Activated gamma-delta T cell (primary cell): ENCODE measurements around the gene TBL1Y.
"Not testable (repeated sequence)": the region's sequence is repeated elsewhere in the genome, so short reads cannot be mapped to it uniquely, and the experiment has no call there.

Experiments used
- DNase-seq: peaks from one replicate; lab custom pipeline; 2025; lab: John Stamatoyannopoulos, UW

Gene TBL1Y

GRCh38 chrY:7080548-7080947 lies 170.1 kb downstream of the TBL1Y start:
- not testable (repeated sequence) for DNase-seq

GRCh38 chrY:7085606-7086005 lies 175.1 kb downstream of the TBL1Y start:
- DNase-seq: no peak

DNA sequence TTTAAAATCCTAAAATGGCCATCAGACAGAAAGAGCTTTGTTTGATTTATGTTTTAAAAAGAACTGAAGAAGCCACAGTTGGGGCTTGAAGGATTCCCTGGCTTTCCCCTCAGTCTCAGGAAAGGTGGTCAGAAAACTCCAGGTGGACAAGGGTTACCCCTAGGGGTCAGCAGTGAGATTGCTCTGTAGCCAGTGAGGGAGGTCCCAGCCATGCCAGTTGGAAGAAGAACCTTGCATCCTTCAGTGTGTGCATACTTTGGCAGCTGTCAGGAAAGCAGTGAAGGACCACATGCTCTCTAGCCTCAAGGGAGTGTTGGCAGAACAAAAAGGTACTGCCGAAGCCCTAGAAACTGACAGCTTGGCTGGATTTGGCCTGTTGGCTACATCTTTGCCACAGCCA lies 182.3 kb downstream of the TBL1Y start:
- DNase-seq: no peak

- no peak for DNase-seq
These were observed 183.9 kb downstream of the TBL1Y start for GRCh38 chrY:7094365-7094764.

GRCh38 chrY:7097021-7097420 lies 186.5 kb downstream of the TBL1Y start:
- no peak for DNase-seq

GRCh38 chrY:7099742-7100141 lies 189.2 kb downstream of the TBL1Y start:
- DNase-seq: no peak

GRCh38 chrY:7102680-7103079 lies 192.2 kb downstream of the TBL1Y start:
- DNase-seq: no peak

DNA sequence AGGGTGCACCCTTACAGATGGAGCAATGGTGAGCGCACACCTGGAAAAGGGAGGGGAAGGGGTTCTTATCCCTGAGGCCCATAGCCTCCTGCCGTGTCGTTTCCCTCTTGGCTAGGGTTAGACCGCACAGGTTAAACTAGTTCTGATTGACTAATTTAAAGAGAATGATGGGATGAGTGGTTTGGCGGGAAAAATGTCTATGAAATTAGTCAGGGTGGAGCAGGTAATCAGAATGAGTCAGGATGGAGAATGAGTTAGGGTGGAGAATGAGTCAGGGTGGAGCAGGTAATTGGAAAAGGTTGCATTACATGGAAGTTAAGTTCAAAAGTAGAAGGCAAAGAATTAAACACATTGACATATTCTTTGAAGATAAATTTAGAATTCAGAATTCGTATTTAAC lies 196.7 kb downstream of the TBL1Y start:
- DNase-seq: no peak

- DNase-seq: no peak
These were observed 199.6 kb downstream of the TBL1Y start for GRCh38 chrY:7110086-7110485.

GRCh38 chrY:7115871-7116270 lies 205.4 kb downstream of the TBL1Y start:
- DNase-seq: no peak

GRCh38 chrY:7122202-7122601 lies 211.7 kb downstream of the TBL1Y start:
- DNase-seq: no peak

- no peak for DNase-seq
These were observed 214.9 kb downstream of the TBL1Y start for GRCh38 chrY:7125136-7126056.

GRCh38 chrY:7128211-7128610 lies 217.7 kb downstream of the TBL1Y start:
- no peak for DNase-seq
